Head of caudate nucleus (tissue), 42 donors: Measurements from ENCODE around the gene MMEL1.
"Not testable (repeated sequence)": the region's sequence is repeated elsewhere in the genome, so short reads cannot be mapped to it uniquely, and the experiment has no call there.

Experiments
- DNase-seq, 42 donors: peaks; one replicate each; pipeline versions ENCODE4 v3.0.0 to v3.0.0-alpha.2; 2020 to 2021; ENCODE audit warnings: mixed read lengths in 7 of 42
- intact Hi-C: fragments of 100-400 bp; cut with DNase I; formaldehyde crosslinking; loops from one replicate; pipeline ENCODE4 v1.15.0; 2022

MMEL1 gene

DNA sequence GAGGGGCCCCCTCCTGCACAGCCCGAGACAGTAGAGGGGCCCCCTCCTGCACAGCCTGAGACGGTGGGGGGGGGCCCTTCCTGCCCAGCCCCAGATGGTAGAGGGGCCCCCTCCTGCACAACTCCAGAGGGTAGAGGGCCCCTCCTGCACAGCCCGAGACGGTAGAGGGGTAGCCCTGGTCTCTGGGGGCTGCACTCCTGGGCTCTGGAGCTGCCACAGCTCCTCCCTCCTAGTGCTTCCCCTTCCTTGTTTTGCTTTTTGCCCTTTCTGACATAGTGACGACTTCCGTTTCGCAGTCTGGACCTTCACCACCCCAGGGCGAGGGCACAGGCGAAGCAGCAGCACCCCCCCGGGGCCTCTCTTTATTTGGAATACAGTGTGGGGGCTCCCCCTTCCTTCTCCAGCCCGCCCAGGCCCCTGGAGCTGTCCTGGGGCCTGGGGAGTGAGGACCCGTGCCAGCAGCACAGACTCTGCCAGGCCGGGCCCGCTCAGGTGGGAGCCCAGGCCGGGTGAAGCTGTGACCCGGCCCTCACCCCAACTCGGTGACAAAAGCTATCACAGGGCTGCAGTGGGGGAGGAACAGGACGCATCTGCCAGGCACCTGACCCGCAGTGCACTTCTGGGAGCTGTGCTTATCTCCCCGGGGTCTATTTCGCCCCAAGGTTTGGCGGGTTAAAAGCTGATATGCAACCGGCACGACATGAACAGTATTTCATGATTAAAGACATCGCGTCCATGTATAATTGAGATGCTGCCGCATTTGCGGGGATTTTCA is 47.3 kb downstream of the MMEL1 start:
- intact Hi-C loops: loop anchor here (2.0 kb wide), 2 partner anchors 57 to 59 kb away; partner anchors contain the start of gene PANK4
- DNase-seq: peak in 41 of 42 donors; percentile 35 to 82 (median 66)

DNA sequence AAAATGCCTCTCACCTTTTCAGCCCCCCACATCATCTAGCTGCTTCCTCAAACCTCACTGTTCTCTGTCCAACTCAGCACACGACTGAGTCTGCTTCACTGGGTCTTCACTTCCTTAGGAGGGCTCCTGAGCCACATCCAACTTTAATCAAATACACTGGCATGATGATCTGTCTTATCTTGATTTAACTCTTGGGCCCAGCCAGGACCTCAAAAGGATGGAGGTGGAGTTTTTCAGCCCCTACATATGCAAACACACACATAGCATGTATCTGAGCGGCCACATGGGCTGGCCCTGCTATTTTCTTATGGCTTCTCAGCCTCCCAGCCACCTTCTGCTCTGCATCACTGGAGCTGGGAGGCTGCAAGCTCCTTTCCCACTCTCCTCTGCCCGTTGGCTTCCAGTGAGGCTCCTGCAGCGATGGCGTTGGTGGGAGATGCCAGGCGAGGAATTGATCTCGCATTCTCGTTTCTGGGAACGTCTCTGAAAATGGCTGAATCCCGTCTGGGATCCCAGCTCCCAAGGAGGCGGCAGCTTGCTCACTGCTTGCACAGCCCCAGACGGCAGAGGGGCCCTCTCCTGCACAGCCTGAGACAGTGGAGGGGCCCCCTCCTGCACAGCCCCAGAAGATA is 48.0 kb downstream of the MMEL1 start:
- DNase-seq: peak in 17 of 42 donors; percentile 10 to 60 (median 33)
- intact Hi-C loops: no loop called here

DNA sequence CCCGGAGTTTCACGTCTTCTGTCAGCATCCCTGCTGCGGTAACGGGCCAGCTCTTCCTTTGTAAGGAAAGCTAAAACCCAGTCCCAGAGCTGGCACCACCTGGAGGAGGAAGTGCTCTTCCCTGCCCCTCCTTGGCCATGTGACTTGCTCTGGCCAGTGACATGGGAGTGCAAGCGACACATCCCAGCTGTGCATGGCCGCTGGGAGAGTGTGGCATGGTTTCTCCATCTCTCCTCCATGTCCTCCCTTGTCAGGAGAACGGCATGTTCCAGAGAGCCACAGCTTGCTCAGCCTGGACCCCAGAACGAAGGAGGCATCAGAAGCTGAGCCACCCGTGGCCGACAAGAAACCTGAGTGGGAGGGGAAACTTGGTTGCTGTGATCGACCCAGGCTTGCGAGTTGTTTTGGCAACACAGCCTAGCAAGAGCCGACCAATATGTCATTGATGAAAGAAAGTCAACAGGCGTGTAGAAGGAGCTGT is 48.9 kb downstream of the MMEL1 start:
- intact Hi-C loops: no loop called here
- DNase-seq: no peak

DNA sequence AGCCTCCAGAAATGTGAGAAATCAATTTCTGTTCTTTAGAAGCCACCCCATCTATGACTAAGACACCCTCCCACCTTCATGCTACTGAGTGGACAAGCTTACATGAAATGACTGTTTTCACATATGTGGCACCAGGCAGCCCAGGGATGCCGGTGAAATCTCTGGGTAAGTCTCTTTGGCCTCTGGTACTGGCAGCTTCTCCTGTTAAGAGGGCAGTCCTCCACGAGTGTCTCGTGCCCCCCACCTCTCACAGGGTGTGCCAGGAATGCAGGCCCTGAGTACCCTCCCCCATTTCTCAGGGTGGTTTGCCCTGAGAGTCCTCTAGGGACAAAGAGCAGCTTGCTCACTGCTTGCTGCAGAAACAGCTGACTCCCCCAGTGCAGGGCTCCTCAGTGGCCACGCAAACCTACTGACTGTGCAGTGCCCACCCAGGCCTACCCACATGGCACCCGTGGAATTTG is 49.5 kb downstream of the MMEL1 start:
- intact Hi-C loops: no loop called here
- no peak for DNase-seq

DNA sequence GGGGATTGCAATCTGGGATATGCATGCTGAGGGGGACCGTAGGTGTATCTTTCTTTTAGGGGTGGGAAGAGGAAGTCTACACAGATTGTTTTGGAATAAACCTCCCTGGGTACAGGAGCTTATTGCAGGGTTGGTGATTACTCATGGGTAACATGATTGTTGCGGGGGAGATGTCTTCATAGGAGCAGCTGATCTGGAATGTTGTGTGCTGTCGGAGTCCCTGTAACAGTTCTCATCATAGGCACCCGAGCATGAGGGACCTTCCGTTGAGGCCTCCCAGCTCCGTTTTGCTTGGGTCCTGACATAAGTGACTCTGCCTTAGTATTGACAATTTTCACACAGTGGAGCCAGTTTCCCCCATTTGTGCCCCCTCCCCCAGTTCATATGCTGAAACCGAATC is 50.4 kb downstream of the MMEL1 start:
- intact Hi-C loops: no loop called here
- peak in 20 of 42 donors; percentile 13 to 64 (median 40) for DNase-seq

DNA sequence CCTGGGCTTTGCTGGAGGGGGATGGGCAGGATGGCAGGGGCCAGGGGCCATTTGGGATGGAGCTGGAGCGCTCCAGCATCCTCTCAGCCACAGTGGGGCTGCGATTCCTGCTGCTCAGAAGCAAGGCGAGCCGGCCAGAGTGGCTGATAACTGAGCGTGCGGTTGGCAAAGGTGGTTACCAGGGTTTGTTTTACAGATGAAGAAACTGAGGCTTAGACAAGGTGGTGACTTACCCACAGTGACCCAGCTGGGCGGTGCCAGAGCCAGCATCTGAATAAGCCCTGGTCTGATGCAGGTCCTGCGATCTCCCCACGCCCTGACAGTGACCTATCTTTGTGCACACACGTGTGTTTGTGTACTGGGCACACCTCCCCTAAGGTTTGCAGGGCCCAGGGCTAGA is 52.1 kb downstream of the MMEL1 start:
- intact Hi-C loops: no loop called here
- DNase-seq: no peak

DNA sequence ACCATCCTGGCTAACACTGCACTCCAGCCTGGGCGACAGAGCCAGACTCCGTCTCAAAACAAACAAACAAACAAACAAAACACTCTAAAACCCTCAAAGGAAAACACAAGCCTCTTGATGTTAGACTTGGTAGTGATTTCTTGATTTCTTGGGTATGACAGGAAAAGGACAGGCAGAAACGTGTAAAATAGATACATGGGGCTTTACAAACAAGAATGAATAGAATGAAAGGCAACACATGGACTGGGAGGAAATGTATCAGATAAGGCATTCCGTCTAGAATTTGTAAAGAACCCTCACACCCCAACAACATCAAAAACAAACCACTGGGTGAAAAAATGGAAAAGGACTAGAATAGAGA is 54.1 kb downstream of the MMEL1 start:
- no peak for DNase-seq
- intact Hi-C loops: no loop called here

DNA sequence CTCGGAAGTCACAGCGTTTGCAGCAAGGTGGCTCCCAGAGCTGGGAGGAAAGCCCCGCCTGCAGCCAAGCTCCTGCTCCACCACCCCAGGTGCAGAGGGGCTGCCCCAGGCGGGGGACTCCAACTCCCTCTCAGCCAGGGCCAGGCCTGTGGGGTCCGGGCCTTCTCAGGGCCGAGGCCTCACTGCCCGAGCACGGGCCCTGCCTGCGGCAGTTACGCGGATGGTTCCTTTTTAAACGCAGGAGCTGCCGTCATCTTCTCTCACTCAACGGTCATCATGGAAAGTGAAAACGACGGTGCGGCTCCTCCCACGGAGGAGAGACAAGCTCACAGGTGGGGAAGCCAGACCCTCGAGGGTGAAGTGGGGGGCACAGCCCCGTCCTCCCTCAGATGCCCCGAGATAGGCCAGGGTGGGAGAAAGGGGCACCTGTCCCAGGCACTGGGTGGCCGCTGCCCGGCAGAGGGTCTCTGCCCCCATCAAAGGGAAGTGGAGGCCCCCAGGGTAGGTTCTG is 55.2 kb downstream of the MMEL1 start:
- not testable (repeated sequence) for DNase-seq

DNA sequence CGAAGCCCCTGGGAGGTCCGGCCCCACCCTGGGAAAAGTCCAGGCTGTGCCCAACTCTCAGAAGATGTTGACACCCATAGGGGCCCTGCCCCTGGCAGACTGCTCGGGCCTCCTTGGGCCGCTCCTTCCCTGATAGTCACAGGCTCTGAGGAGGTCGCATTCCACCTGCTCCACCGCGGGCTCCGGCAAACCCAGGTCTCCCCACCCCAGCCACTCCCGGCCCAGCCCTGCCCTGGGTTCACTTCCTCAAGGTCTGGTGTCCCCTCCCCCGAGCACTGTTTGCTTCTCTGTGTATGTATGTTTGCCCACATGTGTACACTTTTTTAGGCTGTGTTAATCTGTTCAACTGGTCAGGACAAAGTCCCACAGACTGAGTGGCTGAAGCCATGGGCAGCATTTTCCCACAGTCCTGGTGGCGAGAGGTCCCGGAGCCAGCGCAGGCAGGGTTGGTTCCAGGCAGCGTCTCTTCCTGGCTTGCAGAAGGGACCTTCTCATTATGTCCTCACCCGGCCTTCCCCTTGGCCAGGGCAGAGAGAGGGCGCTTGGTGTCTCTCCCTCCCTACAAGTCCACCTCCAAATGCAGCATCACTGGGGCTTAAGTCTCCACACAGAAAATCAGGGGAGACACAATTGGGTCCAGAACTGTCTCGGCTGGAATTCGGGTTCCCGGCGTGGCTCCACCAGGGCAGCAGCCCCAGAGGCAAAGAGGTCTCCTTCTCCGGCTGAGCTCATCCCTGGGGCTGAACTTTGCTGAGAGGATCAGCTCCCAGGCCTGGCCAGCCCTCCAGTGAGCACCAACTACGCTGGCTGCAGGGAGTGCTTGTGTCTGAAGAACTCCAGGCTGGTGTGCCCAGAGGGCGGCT is 56.8 kb downstream of the MMEL1 start:
- intact Hi-C loops: no loop called here
- DNase-seq: no peak

More for the DNA sequence above, 55.2 kb downstream of the MMEL1 start:
- intact Hi-C loops: not testable (repeated sequence)

DNA sequence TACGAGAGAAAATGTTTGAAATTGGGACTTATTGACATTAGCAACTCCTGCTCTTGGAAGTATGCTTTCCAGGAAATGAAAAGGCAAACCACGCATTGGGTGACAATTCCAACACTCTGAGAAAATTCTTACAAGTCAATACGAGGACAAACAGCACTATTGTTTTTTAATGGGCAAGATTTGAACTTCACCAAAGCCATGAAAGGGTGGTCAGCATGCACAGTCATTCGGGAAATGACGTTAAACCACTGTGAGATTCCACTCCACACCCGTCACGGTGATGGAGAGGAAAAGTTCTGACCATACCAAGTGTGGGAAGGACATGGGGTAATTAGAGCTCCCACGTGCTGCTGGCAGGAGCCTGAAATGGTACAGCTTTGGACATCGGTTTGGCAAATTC is 58.5 kb downstream of the MMEL1 start:
- intact Hi-C loops: no loop called here
- DNase-seq: no peak

DNA sequence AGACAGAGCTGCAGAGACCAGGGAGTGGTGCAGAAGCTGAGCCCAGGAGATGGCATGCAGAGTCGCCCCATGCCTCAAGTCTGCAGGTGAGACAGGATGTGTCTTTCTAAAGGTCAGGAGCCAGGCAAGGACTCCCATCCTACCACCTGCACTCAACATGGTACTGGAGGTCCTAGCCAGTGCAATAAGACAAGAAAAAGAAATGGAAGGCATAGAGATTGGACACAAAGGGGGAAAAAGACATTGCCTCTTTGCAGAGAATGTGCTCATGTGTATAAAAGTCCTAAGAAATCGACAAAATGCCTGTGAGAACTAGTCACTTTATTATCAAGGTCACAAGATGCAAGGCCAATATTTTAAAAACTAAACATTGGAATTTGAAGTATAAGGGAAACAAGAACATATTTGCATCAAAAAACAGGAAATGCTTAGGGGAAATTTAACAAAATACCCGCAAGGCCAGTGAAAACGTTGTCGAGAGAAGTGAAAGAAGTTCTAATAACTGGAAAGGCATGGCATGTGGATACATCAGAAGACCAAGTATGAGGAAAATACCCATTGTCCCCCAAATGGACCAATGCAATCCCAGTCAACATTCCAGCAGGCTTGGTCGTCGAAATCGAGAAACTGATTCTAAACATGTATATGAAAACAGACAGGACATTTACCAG is 59.4 kb downstream of the MMEL1 start:
- intact Hi-C loops: no loop called here

DNA sequence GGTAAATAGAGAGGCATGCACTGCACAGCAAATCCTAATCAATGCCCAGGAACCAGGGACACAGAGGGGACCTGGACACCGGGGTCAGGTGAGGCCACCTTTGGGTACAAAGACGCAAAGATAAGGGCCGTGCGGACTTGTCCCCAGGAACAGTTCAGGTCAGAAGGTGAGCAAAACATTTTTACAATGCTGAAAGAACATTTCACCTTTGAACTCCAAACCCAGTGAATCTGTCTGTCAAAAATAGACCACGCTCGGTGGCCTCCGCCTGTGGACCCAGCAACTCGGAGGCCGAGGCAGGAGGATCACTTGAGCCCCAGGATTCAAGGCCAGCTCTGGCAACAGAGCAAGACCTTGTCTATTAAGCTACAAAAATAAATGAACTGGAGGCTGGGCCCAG is 61.5 kb downstream of the MMEL1 start:
- intact Hi-C loops: no loop called here
- DNase-seq: no peak

More for the DNA sequence above, 59.4 kb downstream of the MMEL1 start:
- DNase-seq: no peak

DNA sequence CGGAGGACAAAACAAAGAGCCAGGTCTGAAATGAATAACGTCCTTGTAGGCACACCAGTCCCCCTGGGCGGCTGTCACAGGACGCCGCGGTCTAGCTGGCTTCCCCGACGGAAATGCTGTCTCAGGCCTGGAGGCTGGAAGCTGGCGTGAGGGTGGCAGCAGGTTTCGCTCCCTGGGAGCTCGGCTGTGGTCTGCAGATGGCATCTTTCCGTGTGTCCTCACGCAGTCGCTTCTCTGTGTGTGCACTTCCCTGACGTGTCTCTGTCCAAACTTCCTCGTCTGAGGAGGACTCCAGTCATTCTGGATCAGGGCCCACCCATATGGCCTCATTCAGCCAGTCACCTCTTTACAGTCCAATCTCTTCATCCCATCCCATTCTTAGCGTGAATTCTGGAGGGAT is 62.5 kb downstream of the MMEL1 start:
- intact Hi-C loops: no loop called here
- DNase-seq: no peak

DNA sequence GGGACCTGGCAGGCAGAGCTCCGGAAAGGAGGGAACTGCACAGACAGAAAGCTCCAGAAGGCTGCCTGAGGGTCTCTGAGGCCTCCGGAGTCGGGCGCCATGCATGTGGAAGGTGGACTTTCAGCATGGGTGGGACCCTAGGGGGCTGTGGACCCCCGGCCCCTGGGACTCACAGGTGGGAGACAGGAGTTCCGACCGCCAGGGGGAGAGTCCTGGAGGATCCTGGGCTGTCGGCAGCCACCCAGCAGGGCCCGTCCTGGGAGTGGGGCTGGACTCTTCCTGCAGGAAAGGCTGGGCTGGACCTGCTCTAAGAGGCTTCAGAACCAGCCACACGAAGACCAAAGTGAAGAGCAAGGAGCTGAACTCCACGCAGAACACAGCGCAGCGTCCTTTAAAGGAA is 63.1 kb downstream of the MMEL1 start:
- intact Hi-C loops, DNase-seq: not testable (repeated sequence)

DNA sequence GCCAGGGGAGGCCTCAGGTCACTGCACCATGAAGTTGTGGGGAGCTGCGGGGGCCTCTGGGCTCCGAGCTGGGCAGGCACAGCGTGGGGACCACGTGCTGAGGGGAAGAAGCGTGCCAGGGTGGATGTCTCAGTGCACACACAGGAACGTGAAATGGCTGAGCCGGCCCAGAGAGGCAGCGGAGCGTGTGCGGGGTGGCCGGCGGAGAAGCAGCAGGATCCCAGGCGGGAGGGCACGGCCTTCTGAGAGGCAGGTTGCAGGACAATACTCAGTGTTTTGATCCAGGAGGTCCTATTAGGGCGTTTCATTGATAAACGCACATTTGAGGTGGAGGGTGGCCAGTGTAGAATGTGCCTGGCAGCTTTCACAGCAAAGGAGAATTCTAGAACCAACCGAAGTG is 63.8 kb downstream of the MMEL1 start:
- no peak for DNase-seq
- intact Hi-C loops: no loop called here

DNA sequence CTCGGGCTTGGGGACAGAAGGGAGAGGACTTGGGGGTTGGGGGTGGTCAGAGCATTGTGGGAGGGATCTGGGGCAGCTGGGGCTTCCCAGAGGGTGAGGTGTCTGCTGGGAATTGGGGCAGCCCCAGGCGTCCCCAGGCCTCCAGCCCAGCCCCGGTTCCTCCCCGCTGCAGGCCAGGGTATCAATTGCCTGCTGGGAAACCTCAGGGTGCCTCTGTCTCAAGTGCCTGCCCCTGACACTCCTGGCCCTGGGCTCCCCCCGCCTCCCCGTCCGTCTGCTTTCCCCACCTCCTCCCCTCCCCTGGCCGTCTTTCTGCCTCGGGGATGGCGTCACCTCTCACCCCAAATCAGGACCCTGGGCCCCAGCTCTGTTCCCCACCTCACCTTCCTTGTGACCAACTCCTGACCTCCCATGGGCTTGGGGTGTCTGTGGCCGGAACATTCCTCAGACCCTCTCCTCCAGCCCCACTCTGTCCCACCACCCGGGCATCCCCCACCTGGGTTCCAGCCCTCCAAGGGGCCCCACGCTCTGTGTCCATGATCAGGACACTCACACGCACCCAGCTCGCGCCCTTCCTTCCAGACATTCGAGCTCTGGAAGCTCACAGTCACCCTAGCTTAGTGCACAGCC is 64.5 kb downstream of the MMEL1 start:
- DNase-seq, intact Hi-C loops: not testable (repeated sequence)

DNA sequence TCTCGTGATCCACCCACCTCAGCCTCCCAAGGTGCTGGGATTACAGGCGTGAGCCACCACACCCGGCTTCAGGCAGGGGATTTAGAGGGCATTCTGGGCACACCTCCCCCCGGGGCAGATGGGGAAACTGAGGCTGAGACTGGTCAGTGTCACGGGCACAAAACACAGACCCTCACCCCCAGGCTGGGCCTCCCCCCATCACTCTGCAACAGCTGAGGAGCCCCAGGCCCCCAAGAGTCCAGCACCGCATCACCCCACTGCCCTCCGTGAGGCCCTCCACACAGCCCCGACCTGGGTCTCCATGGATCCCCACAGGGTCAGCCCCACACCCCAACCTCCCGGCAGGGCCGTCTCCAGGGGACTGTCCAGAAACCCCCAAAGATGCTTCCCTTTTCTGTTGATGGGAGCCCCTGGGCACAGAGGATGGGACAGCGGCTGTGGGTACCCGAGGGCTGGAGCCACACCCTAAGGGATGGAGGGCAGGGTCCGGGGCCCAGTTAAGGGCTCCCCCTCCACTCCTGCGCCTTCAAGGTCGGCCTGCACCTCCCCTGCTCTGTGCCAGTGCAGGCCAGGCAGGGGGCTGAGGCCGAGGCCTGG is 65.6 kb downstream of the MMEL1 start:
- intact Hi-C loops: no loop called here
- no peak for DNase-seq
